GM12874 (cell line): Measurements from ENCODE around the gene FKTN.

ENCODE experiments used
- TF ChIP-seq, protein P1 (sequence below): IDR thresholded peaks from 2 replicates; pipeline ENCODE4 v1.5.1; 2011; ENCODE audit warnings: low read depth, mild to moderate bottlenecking, control low read depth, low read length, moderate library complexity; ENCODE audit not compliant: insufficient read depth

The FKTN gene

DNA sequence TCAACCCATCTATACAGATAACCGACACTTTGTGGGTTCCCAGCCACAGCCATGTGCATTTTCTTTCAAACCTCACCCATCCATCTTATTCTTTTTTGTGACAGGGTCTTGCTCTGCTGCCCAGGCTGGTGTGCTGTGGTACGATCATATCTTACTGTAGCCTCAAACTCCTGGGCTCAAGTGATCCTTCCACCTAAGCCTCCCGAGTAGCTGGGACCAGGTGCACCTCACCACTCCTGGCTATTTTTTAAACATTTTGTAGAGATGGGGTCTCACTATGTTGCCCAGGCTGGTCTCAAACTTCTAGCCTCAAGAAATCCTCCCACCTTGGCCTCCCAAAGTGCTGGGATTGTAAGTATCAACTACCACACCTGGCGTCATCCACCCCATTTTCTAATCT, 129.0 kb downstream of the FKTN start:
- TF ChIP-seq, protein P1, sequence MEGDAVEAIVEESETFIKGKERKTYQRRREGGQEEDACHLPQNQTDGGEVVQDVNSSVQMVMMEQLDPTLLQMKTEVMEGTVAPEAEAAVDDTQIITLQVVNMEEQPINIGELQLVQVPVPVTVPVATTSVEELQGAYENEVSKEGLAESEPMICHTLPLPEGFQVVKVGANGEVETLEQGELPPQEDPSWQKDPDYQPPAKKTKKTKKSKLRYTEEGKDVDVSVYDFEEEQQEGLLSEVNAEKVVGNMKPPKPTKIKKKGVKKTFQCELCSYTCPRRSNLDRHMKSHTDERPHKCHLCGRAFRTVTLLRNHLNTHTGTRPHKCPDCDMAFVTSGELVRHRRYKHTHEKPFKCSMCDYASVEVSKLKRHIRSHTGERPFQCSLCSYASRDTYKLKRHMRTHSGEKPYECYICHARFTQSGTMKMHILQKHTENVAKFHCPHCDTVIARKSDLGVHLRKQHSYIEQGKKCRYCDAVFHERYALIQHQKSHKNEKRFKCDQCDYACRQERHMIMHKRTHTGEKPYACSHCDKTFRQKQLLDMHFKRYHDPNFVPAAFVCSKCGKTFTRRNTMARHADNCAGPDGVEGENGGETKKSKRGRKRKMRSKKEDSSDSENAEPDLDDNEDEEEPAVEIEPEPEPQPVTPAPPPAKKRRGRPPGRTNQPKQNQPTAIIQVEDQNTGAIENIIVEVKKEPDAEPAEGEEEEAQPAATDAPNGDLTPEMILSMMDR: no peak
